LNCaP clone FGC (cell line): ENCODE data around the gene MYO15A.

Experiments used
- DNase-seq: peaks from one replicate; pipeline ENCODE4 v3.0.0-alpha.2; 2011; ENCODE audit warnings: low read depth
- H3K4me3 ChIP-seq: 2 replicates; pipeline ENCODE4 v1.5.1; 2011; ENCODE audit warnings: mild to moderate bottlenecking, low read depth, low read length, control low read depth
- CTCF ChIP-seq: IDR thresholded peaks from 2 replicates; pipeline ENCODE4 v1.5.1; 2012; ENCODE audit warnings: mild to moderate bottlenecking; ENCODE audit not compliant: control insufficient read depth, insufficient read depth; ENCODE audit errors: extremely low read depth

Gene MYO15A

GRCh38 chr17:18185832-18186626 lies 77.5 kb downstream of the MYO15A start:
- TF ChIP-seq CTCF: no peak
- peak overlapping the region; percentile 74 for H3K4me3 ChIP-seq
- DNase-seq: no peak

GRCh38 chr17:18186627-18186982 lies 78.0 kb downstream of the MYO15A start:
- TF ChIP-seq CTCF: no peak
- DNase-seq: no peak
- H3K4me3 ChIP-seq: peak overlapping the region; percentile 74

GRCh38 chr17:18187226-18187625 lies 78.7 kb downstream of the MYO15A start:
- DNase-seq: no peak
- peak overlapping the region; percentile 74 for H3K4me3 ChIP-seq
- no peak for TF ChIP-seq CTCF

- DNase-seq: no peak
- TF ChIP-seq CTCF: no peak
- H3K4me3 ChIP-seq: peak overlapping the region; percentile 74
Observed at GRCh38 chr17:18187821-18188761, 79.5 kb downstream of the MYO15A start.

GRCh38 chr17:18190628-18191235 lies 82.2 kb downstream of the MYO15A start:
- 0 out of 2 replicates have a peak overlapping the region, but pooled peaks have one; percentile 14 for H3K4me3 ChIP-seq
- no peak for DNase-seq
- TF ChIP-seq CTCF: no peak

GRCh38 chr17:18191236-18191667 lies 82.7 kb downstream of the MYO15A start:
- peak overlapping the region; percentile 14; the same call in 1 of the 2 replicates for H3K4me3 ChIP-seq
- no peak for TF ChIP-seq CTCF
- DNase-seq: peak; percentile 94
